HepG2 (cell line): ENCODE measurements around the gene FKBP14. TPM values are rescaled to one million over a fixed set of nuclear protein-coding genes. Genes with fewer than 3 reads are reported as not detected.

Experiments
- CEBPG ChIP-seq: IDR thresholded peaks from 2 replicates; pipeline ENCODE4 v1.6.1; 2016
- CEBPZ ChIP-seq: IDR thresholded peaks from 2 replicates; pipeline ENCODE4 v1.6.1; 2012; ENCODE audit warnings: low read length, improper control_type of control experiment
- CREB1 ChIP-seq, 2 experiments: fragments of 450-650 bp in 1 of 2; IDR thresholded peaks; 2 replicates each; pipeline ENCODE4 v1.6.1; 2016 to 2017; ENCODE audit warnings: control low read depth in 1 of 2, mild to moderate bottlenecking in 1 of 2, missing compliant biosample characterization in 1 of 2, missing genetic modification characterization in 1 of 2
- ELF3 ChIP-seq: IDR thresholded peaks from 2 replicates; pipeline ENCODE4 v1.6.1; 2016; ENCODE audit warnings: missing genetic modification reagents, missing compliant biosample characterization
- HMGA1 ChIP-seq: sonication (generic); formaldehyde crosslinking; conservative IDR thresholded peaks from 2 replicates; pipeline ENCODE4 v1.4.0; 2020; ENCODE audit warnings: missing genetic modification reagents
- IKZF5 ChIP-seq: IDR thresholded peaks from 2 replicates; pipeline ENCODE4 v1.6.1; 2018; ENCODE audit warnings: missing genetic modification reagents, mild to moderate bottlenecking, missing compliant biosample characterization
- MAFG ChIP-seq: sonication (generic); formaldehyde crosslinking; IDR thresholded peaks from 2 replicates; pipeline ENCODE4 v1.5.1; 2020; ENCODE audit warnings: mild to moderate bottlenecking, missing genetic modification reagents
- NFE2L1 ChIP-seq: sonication (generic); formaldehyde crosslinking; IDR thresholded peaks from 2 replicates; pipeline ENCODE4 v1.4.0; 2020; ENCODE audit warnings: missing genetic modification reagents, mild to moderate bottlenecking, borderline replicate concordance
- NFIC ChIP-seq: IDR thresholded peaks from 2 replicates; pipeline ENCODE4 v1.6.1; 2012; ENCODE audit warnings: mild to moderate bottlenecking, low read length, inconsistent platforms
- NR2F1 ChIP-seq, 2 experiments: fragments of 450-650 bp in 1 of 2; formaldehyde crosslinking in 1 of 2; IDR thresholded peaks; 2 replicates each; pipeline versions ENCODE4 v1.5.0 to v1.6.1; 2016 to 2020; ENCODE audit warnings: mild to moderate bottlenecking in 1 of 2, missing compliant biosample characterization in 1 of 2, missing genetic modification reagents in 1 of 2, moderate library complexity in 1 of 2
- SMARCC2 ChIP-seq: fragments of 450-650 bp; IDR thresholded peaks from 2 replicates; pipeline ENCODE4 v1.6.1; 2017; ENCODE audit warnings: antibody characterized with exemption, mild to moderate bottlenecking
- SP4 ChIP-seq: sonication (generic); formaldehyde crosslinking; IDR thresholded peaks from 2 replicates; pipeline ENCODE4 v1.8.1; 2023; ENCODE audit warnings: mild to moderate bottlenecking, missing genetic modification reagents
- THAP8 ChIP-seq: sonication (generic); formaldehyde crosslinking; IDR thresholded peaks from 2 replicates; pipeline ENCODE4 v1.5.1; 2020; ENCODE audit warnings: missing genetic modification reagents, mild to moderate bottlenecking, borderline replicate concordance
- TRAFD1 ChIP-seq: sonication (generic); formaldehyde crosslinking; IDR thresholded peaks from 2 replicates; pipeline ENCODE4 v1.5.1; 2020; ENCODE audit warnings: missing genetic modification reagents, mild to moderate bottlenecking, borderline replicate concordance
- ZBTB20 ChIP-seq: sonication (generic); formaldehyde crosslinking; IDR thresholded peaks from 2 replicates; pipeline ENCODE4 v1.8.1; 2023; ENCODE audit warnings: missing genetic modification reagents, low read depth, mild to moderate bottlenecking, borderline replicate concordance
- ZBTB42 ChIP-seq: sonication (generic); formaldehyde crosslinking; IDR thresholded peaks from 2 replicates; pipeline ENCODE4 v1.5.0; 2020; ENCODE audit warnings: mild to moderate bottlenecking, missing genetic modification reagents
- ZBTB7A ChIP-seq: sonication (generic); formaldehyde crosslinking; IDR thresholded peaks from 2 replicates; pipeline ENCODE4 v1.8.0; 2022; ENCODE audit warnings: mild to moderate bottlenecking, missing genetic modification reagents
- ZEB1 ChIP-seq: IDR thresholded peaks from 2 replicates; pipeline ENCODE4 v1.6.1; 2012; ENCODE audit warnings: mild to moderate bottlenecking, low read depth, inconsistent platforms; ENCODE audit not compliant: insufficient replicate concordance
- ZNF138 ChIP-seq: sonication (generic); formaldehyde crosslinking; IDR thresholded peaks from 2 replicates; pipeline ENCODE4 v1.5.0; 2020; ENCODE audit warnings: mild to moderate bottlenecking, low read depth, missing genetic modification reagents
- ZNF143 ChIP-seq: sonication (generic); formaldehyde crosslinking; IDR thresholded peaks from 2 replicates; pipeline ENCODE4 v1.4.0; 2020; ENCODE audit warnings: missing genetic modification reagents
- ZNF354B ChIP-seq: sonication (generic); formaldehyde crosslinking; IDR thresholded peaks from 2 replicates; pipeline ENCODE4 v1.8.0; 2022; ENCODE audit warnings: mild to moderate bottlenecking, missing genetic modification reagents
- ZNF44 ChIP-seq: sonication (generic); formaldehyde crosslinking; IDR thresholded peaks from 2 replicates; pipeline ENCODE4 v1.5.1; 2020; ENCODE audit warnings: mild to moderate bottlenecking, missing genetic modification reagents
- ZNF629 ChIP-seq: sonication (generic); formaldehyde crosslinking; conservative IDR thresholded peaks from 2 replicates; pipeline ENCODE4 v1.5.0; 2020; ENCODE audit warnings: missing genetic modification reagents
- ZNF777 ChIP-seq: sonication (generic); formaldehyde crosslinking; IDR thresholded peaks from 2 replicates; pipeline ENCODE4 v1.4.0; 2020; ENCODE audit warnings: missing genetic modification reagents
- ZSCAN31 ChIP-seq: sonication (generic); formaldehyde crosslinking; IDR thresholded peaks from 2 replicates; pipeline ENCODE4 v1.5.0; 2020; ENCODE audit warnings: low read depth, mild to moderate bottlenecking, missing genetic modification reagents
- polyA plus RNA-seq, 8 experiments: library from polyadenylated mRNA; depleted of rRNA in 3 of 8; stranded (reverse) in 7 of 8; unstranded in 1 of 8; fragments of >200 nt; fragmentation: Illumina TruSeq in 4 of 8; extraction: Trizol in 4 of 8; gene quantifications; 2 replicates each; pipeline versions ENCODE4 v1.2.1 to v1.2.3, GENCODE V29; 2011 to 2016; ENCODE audit warnings: low read depth in 4 of 8, missing spikeins in 1 of 8, mixed read lengths in 1 of 8; ENCODE audit not compliant: insufficient read depth in 1 of 8
- total RNA-seq, 5 experiments: library from RNA; depleted of rRNA; stranded (reverse); fragments of >200 nt; fragmentation: Illumina TruSeq; extraction: Trizol; gene quantifications; 2 replicates each; pipeline ENCODE4 v1.2.3, GENCODE V29; 2016; ENCODE audit warnings: low read depth in 1 of 5

FKBP14 gene
- total and polyA plus RNA-seq, 2 of the 13 experiments (the other 11 are each of a cell fraction or from before 2014, with no cell fraction given) = 20.0 to 32.3 TPM

GRCh38 chr7:30028216-30028748 lies 1.8 kb upstream of the FKBP14 start, which contains the start of gene PLEKHA8 (continued):
- no peak for TF ChIP-seq NFIC
- no peak for TF ChIP-seq SMARCC2
- TF ChIP-seq ZBTB42 (CRISPR knock-in tag) = peak; percentile 67
- TF ChIP-seq CREB1 (IDR thresholded peaks at IDR 0.05) = peak; percentile 38; the same call in 1 of the 2 replicates
- TF ChIP-seq CREB1 (CRISPR knock-in tag; IDR thresholded peaks at IDR 0.05) = no peak
- TF ChIP-seq MAFG (CRISPR knock-in tag) = no peak
- no peak for TF ChIP-seq ZEB1
- no peak for TF ChIP-seq ZNF44 (CRISPR knock-in tag)
- TF ChIP-seq TRAFD1 (CRISPR knock-in tag) = no peak
- TF ChIP-seq ZNF629 = no peak
- peak; percentile 73 for TF ChIP-seq IKZF5 (CRISPR knock-in tag)
- peak; percentile 73; the same call in 1 of the 2 replicates for TF ChIP-seq ZNF777
- no peak; the same call in 1 of the 2 replicates for TF ChIP-seq THAP8 (CRISPR knock-in tag)
- no peak for TF ChIP-seq CEBPZ
- no peak for TF ChIP-seq ZNF138
- TF ChIP-seq ZSCAN31 (CRISPR knock-in tag) = peak; percentile 83
- no peak for TF ChIP-seq ZBTB7A (CRISPR knock-in tag)
- peak; percentile 90 for TF ChIP-seq ZNF143
- TF ChIP-seq ZBTB20 (CRISPR knock-in tag) = no peak
- no peak for TF ChIP-seq HMGA1 (CRISPR knock-in tag)
- TF ChIP-seq NFE2L1 = no peak
- peak; percentile 46; the same call in 1 of the 2 replicates for TF ChIP-seq ELF3
- TF ChIP-seq NR2F1 (CRISPR knock-in tag; IDR thresholded peaks at IDR 0.05) = 0 out of 4 replicates have a peak, but pooled peaks of 1 of the 2 experiments have one; percentile 5
- no peak for TF ChIP-seq ZNF354B
- peak; percentile 92 for TF ChIP-seq SP4
- no peak for TF ChIP-seq CEBPG (CRISPR knock-in tag)
